ENCODE results near the gene MAML1. TPM values are rescaled to one million over a fixed set of nuclear protein-coding genes. Genes with fewer than 3 reads are reported as not detected.

The MAML1 gene
- total RNA-seq, 1 donor from 2014 or later: 11.8 TPM

- peak; percentile 95 for TF ChIP-seq CTCF (IDR thresholded peaks at IDR 0.05; ENCODE audit: borderline replicate concordance)
- DNase-seq: peak; percentile 50
- Histone ChIP-seq H3K4me3 (no peak overlapping the region), H3K9me3 (replicated peaks) (no peaks in the 10 kb centered on the region), H3K4me1 (peaks cover 92% of the 10 kb centered on the region), H3K27me3 (ENCODE audit: low read depth) (no peaks in the 10 kb centered on the region), H3K27ac (replicated peaks) (peak overlapping the region; percentile 38), H3K36me3 (peaks cover 21% of the 10 kb centered on the region)
- intact Hi-C loops (cut with micrococcal nuclease): loop anchor here (5.0 kb wide), 1 partner anchor 34 kb away; no protein-coding TSS in a partner anchor
Measured at GRCh38 chr5:179763215-179763945, 30.8 kb downstream of the MAML1 start.

GRCh38 chr5:179764056-179764455 is 31.4 kb downstream of the MAML1 start:
- DNase-seq: no peak
- Histone ChIP-seq H3K27ac (replicated peaks) (no peak overlapping the region), H3K27me3 (ENCODE audit: low read depth) (no peaks in the 10 kb centered on the region), H3K4me3 (no peak overlapping the region), H3K4me1 (peaks cover 94% of the 10 kb centered on the region), H3K9me3 (replicated peaks) (no peaks in the 10 kb centered on the region), H3K36me3 (peaks cover 25% of the 10 kb centered on the region)
- no peak for TF ChIP-seq CTCF (IDR thresholded peaks at IDR 0.05; ENCODE audit: borderline replicate concordance)
- intact Hi-C loops (cut with micrococcal nuclease): loop anchor here (5.0 kb wide), 1 partner anchor 33 kb away; no protein-coding TSS in a partner anchor

GRCh38 chr5:179765400-179765799 is 32.8 kb downstream of the MAML1 start:
- peak; percentile 43 for DNase-seq
- no peak overlapping the region for H3K4me3 ChIP-seq
- H3K27ac ChIP-seq (replicated peaks): peak overlapping the region; percentile 65
- TF ChIP-seq CTCF (IDR thresholded peaks at IDR 0.05; ENCODE audit: borderline replicate concordance): no peak
- intact Hi-C loops (cut with micrococcal nuclease): no loop called here
- peaks cover 81% of the 10 kb centered on the region for H3K4me1 ChIP-seq
- H3K36me3 ChIP-seq: peaks cover 39% of the 10 kb centered on the region
- no peaks in the 10 kb centered on the region for H3K27me3 ChIP-seq (ENCODE audit: low read depth)
- H3K9me3 ChIP-seq (replicated peaks): no peaks in the 10 kb centered on the region

- no peak for DNase-seq
- Histone ChIP-seq H3K36me3 (peaks cover 47% of the 10 kb centered on the region), H3K4me3 (no peak overlapping the region), H3K4me1 (peaks cover 77% of the 10 kb centered on the region), H3K9me3 (replicated peaks) (no peaks in the 10 kb centered on the region), H3K27ac (replicated peaks) (peak overlapping the region; percentile 65), H3K27me3 (ENCODE audit: low read depth) (no peaks in the 10 kb centered on the region)
- intact Hi-C loops (cut with micrococcal nuclease): no loop called here
- no peak for TF ChIP-seq CTCF (IDR thresholded peaks at IDR 0.05; ENCODE audit: borderline replicate concordance)
Measured at GRCh38 chr5:179766021-179766725, 33.6 kb downstream of the MAML1 start.

- Histone ChIP-seq H3K27ac (replicated peaks) (peak overlapping the region; percentile 65), H3K9me3 (replicated peaks) (no peaks in the 10 kb centered on the region), H3K4me3 (no peak overlapping the region), H3K36me3 (peaks cover 54% of the 10 kb centered on the region), H3K27me3 (ENCODE audit: low read depth) (no peaks in the 10 kb centered on the region), H3K4me1 (peaks cover 70% of the 10 kb centered on the region)
- no peak for TF ChIP-seq CTCF (IDR thresholded peaks at IDR 0.05; ENCODE audit: borderline replicate concordance)
- intact Hi-C loops (cut with micrococcal nuclease): no loop called here
- DNase-seq: no peak
Measured at GRCh38 chr5:179766726-179767455, 34.3 kb downstream of the MAML1 start.

Data from left ventricle myocardium inferior (tissue), 1 donor.